ENCODE data around the gene HPS1. TPM values are rescaled to one million over a fixed set of nuclear protein-coding genes. Genes with fewer than 3 reads are reported as not detected.

Gene HPS1
- total RNA-seq, 1 experiment from 2014 or later: 47.4 TPM

- Histone ChIP-seq H4K20me1 (ENCODE audit: control insufficient read depth, insufficient read depth, insufficient read length) (no peaks in the 10 kb centered on the region), H2BK5ac (ENCODE audit: insufficient read length, low read length) (no peak overlapping the region), H4K5ac (ENCODE audit: insufficient read length, low read depth, low read length) (no peak overlapping the region), H3T11ph (ENCODE audit: low read length) (no peak overlapping the region), H3K79me2 (ENCODE audit: insufficient read depth, low read length) (no peaks in the 10 kb centered on the region), H2BK12ac (ENCODE audit: insufficient read length, low read depth, low read length) (no peak overlapping the region), H2BK120ac (ENCODE audit: low read depth, low read length, poor library complexity, severe bottlenecking) (no peak overlapping the region), H3K27me3 (ENCODE audit: insufficient read depth, low read length) (no peaks in the 10 kb centered on the region), H3K4me1 (ENCODE audit: insufficient read depth, low read length) (no peaks in the 10 kb centered on the region; the same call in 1 of the 2 replicates), H3K14ac (ENCODE audit: insufficient read depth, low read length) (no peak overlapping the region), H3K23ac (ENCODE audit: insufficient read length, low read depth, low read length) (no peak overlapping the region), H3K4me2 (ENCODE audit: insufficient read depth, insufficient read length, low read length) (no peak overlapping the region), H3K27ac (ENCODE audit: insufficient read length, low read depth, low read length) (no peak overlapping the region), H3K79me1 (ENCODE audit: insufficient read depth, low read depth, low read length, poor library complexity, severe bottlenecking) (no peaks in the 10 kb centered on the region), H4K91ac (ENCODE audit: insufficient read length, low read depth, low read length) (no peak overlapping the region), H4K8ac (replicated peaks; ENCODE audit: insufficient read length, low read depth, low read length) (no peak overlapping the region), H2AK5ac (ENCODE audit: insufficient read length, low read length) (no peak overlapping the region), H3K9ac (ENCODE audit: extremely low read depth, insufficient read length, low read length) (no peak overlapping the region), H3K23me2 (ENCODE audit: insufficient read length, low read depth, low read length, poor library complexity, severe bottlenecking) (no peaks in the 10 kb centered on the region), H2AFZ (ENCODE audit: low read length) (no peak overlapping the region), H2BK15ac (ENCODE audit: low read depth, low read length) (no peak overlapping the region), H3K18ac (ENCODE audit: insufficient read length, low read depth, low read length) (no peak overlapping the region), H2BK20ac (ENCODE audit: low read depth, low read length, poor library complexity, severe bottlenecking) (no peak overlapping the region), H3K9me3 (ENCODE audit: control insufficient read depth, low read depth, low read length) (no peaks in the 10 kb centered on the region), H3K4ac (ENCODE audit: low read depth, low read length) (no peak overlapping the region), H3K56ac (ENCODE audit: insufficient read length, low read depth, low read length) (no peak overlapping the region)
- Mint-ChIP-seq H3K36me3 (ENCODE audit: insufficient read depth in 1 of 3, low read depth in 3 of 3) (no peaks in the 10 kb centered on the region; a peak in 1 of 7 replicates), H3K4me3 (no peak overlapping the region), H3K27ac (peak overlapping the region in 1 of 3 experiments; percentile 78; a peak in 2 of 7 replicates), H3K4me1 (peaks cover 21 to 28% of the 10 kb centered on the region in 2 experiments), H3K9me3 (no peaks in the 10 kb centered on the region), H3K27me3 (ENCODE audit: low read depth) (peaks cover 29% of the 10 kb centered on the region)
- DNase-seq: no peak
- no peak for TF ChIP-seq CTCF (conservative IDR thresholded peaks at IDR 0.05)
- no CpG with 5 or more reads among the region's 15 CpGs for WGBS (ENCODE audit: extremely low coverage, insufficient read length, low lambda C conversion rate)
These were observed 20.2 kb upstream of the HPS1 start for GRCh38 chr10:98466861-98467505.
